DMS79 (cell line): ENCODE results near the gene HELZ2.
"Not testable (repeated sequence)": the region's sequence is repeated elsewhere in the genome, so short reads cannot be mapped to it uniquely, and the experiment has no call there.

Experiments used
- DNase-seq: peaks from one replicate; lab custom pipeline; 2025; lab: John Stamatoyannopoulos, UW

HELZ2 gene

DNA sequence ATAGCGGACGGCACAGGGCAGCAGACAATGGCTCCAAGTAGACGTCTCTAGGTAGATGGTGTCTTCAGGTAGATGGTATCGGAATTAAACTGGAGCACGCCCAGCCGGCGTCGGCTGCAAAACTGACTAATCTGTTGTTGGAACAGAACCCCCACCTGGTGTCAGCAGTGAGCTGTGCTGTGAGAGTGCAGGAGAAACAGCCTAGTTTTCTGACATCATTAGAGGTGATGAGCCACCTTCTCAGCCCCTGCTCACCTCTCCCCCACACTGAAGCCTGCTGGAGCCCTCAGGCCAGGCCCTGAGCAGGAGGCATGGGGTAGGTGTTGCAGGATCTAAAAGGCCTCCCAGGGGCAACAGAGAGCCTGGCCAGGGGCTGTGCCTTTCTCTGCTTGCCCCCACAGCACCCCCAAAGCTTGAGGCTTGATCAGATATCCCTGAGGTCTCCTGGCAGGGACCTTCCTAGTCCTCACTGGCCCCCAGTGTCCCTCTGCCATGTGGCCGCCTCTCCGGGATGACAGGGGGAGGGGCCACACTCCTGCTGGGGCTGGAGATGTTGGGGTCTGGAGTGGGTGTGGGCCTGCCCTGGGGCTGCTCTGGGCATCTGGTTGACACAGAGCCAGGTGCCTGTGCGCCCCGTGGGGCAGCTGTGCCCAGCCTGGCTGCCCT, 6.9 kb upstream of the HELZ2 start:
- no peak for DNase-seq

DNA sequence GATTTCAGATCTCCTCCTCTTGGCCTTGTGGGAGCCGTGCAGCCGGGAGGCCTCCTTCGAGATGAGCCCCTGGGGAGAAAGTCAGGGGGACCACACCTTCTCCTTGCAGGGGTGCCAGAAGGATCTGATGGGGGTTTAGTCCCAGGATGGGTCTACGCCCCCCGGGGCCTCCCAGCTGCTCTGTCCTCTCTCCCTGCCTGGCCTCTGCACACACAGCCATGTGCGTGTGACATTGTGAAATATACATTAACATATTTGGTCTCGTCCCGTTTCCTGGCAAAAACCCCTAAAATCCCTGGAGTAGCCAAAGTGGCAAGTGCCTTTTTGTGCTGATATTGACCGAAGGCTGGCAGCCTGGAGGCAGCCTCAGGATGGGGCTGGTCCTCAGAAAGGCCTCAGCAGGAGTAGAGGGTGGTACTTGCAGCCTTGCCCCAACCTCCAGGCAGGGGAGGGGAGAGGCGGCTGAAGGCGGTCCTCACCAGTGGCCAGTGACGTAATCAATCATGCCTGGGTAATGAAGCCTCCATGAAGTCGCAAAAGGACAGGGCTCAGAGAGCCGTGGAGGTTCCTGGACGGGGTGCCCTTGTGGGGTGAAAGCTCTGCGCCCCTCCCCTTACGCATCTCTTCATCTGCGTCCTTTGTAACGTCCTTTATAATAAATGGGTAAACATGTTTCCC, 5.1 kb upstream of the HELZ2 start:
- no peak for DNase-seq

- DNase-seq, result no peak
Observed at GRCh38 chr20:63578224-63579016, 4.4 kb upstream of the HELZ2 start.

DNA sequence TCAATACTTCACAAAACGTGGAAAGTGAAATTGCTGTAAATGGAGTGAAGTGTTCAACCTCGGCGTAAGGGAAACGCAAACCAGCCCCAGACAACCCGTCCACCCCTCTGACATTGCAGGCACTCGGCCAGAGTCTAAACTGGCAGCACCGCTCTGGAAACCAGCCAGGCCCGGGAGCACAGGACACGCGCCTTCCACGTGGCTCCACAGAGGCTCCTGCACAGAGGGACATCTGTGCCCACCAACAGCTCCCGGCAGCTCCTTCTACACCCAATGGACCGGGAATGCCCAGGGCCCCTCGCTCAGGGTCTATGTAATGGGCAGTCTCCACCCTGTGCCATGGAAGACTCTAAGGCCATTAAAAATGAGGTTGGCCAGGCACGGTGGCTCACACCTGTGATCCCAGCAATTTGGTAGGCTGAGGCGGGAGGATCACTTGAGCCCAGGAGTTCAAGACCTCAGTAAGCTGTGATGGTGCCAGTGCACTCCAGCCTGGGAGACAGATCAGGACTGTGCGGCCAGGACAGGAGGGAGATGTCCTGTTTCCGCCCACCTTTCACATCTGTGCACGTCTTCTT, 3.4 kb upstream of the HELZ2 start:
- DNase-seq, result peak; percentile 10

DNA sequence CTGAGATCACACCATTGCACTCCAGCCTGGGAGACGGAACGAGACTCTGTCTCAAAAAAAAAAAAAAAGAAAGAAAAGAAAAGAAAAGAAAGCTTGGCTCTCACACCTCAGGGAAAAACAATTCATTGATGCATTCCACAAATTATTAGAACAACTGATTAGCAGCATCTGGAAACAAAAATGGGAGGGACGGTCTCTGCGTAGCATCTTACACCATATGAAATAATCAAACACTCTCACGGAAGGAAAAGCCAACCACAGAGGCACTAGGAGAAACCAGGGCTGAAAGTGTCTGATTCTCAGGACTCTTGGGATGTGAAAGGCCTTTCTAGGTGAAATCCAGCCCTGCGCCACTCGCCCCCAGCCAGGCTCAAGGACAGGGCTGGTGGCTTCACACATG, 2.3 kb upstream of the HELZ2 start:
- no peak for DNase-seq

GRCh38 chr20:63574829-63575743, 1.0 kb upstream of the HELZ2 start:
- no peak for DNase-seq

- DNase-seq, result no peak
Observed at GRCh38 chr20:63573647-63574131, 350 bp downstream of the HELZ2 start.

DNA sequence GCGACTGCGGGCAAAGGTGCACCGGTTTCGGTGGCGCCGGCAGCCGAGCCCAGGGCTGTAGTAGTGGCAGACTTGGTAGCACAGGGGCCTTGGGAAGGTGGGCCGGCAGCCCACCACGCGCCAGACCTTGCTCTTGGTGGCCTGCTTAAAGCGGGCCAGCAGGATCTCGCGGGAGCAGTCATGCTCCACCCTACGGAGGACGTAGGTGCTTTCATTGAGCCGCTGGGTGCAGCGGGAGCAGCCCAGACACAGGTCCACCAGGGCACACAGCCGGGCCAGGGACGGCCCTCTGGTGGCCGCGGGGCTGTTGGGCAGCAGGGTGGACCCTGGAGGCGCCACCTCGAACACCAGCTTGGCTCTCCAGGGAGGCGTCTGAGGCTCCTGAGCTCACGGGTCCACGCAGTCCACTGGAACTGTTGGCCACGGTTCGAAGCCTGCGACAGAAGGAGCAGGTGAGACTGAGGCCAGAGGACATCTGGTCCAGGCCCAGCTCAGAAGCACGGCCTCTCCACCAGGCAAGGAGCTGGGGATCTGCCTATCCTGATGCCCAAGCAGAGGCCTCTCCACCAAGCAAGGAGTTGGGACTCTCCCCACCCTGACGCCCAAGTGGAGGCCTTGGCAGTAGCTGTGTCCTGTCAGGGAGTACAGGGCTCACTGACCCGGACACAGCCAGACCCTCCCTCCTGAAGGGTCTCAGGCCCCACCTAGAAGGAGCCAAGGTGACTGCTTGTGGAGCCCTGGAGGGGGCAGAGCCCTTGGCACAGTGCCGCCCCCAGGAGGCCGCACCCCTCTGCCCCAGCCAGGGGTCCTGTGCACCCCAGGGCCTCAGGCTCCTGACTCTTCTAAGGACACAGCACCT, 1.0 kb downstream of the HELZ2 start:
- no peak for DNase-seq

DNA sequence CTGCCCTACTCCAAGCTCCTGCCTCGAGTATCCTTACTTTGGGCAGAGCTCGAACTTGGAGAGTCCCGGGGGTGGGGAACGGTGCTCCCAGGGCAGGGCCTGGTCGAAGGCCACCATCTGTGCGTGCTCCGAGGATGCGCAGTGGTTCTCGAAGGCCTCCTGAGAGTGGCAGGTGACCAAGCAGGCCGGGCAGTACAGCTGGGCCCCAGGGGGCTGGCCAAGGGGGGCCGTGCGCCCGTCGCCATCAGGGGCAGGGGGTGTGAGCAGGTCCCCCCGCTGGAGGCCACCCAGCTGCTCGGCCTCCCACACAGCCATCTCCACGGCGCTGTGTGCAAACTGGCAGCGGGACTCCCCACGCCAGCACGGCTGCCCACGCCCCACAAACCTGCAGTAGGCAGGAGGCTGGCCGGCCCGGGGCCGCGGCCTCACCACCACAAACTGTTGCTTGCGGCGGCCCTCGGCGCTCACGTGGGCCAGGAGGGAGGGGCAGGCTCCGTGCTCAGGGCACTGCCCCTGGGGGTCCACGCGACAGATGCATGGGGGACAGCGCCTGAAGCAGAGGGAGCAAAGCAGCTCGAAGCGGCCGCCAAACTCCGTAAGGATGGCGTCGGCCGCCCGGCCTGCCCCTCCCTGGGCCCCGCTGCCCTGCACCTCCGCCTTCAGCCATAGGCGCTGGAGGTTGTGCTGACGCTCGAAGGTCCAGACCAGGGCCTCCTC, 1.8 kb downstream of the HELZ2 start:
- DNase-seq, result no peak

DNA sequence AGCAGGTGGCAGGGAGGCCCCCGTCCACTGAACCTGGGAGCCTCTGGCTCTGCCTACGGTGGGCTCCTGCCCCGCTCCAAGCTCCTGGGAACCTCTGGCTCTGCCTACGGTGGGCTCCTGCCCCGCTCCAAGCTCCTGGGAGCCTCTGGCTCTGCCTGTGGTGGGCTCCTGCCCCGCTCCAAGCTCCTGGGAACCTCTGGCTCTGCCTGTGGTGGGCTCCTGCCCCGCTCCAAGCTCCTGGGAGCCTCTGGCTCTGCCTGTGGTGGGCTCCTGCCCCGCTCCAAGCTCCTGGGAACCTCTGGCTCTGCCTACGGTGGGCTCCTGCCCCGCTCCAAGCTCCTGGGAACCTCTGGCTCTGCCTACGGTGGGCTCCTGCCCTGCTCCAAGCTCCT, 3.0 kb downstream of the HELZ2 start:
- not testable (repeated sequence) for DNase-seq

GRCh38 chr20:63570281-63571086, 3.6 kb downstream of the HELZ2 start:
- DNase-seq, result no peak

DNA sequence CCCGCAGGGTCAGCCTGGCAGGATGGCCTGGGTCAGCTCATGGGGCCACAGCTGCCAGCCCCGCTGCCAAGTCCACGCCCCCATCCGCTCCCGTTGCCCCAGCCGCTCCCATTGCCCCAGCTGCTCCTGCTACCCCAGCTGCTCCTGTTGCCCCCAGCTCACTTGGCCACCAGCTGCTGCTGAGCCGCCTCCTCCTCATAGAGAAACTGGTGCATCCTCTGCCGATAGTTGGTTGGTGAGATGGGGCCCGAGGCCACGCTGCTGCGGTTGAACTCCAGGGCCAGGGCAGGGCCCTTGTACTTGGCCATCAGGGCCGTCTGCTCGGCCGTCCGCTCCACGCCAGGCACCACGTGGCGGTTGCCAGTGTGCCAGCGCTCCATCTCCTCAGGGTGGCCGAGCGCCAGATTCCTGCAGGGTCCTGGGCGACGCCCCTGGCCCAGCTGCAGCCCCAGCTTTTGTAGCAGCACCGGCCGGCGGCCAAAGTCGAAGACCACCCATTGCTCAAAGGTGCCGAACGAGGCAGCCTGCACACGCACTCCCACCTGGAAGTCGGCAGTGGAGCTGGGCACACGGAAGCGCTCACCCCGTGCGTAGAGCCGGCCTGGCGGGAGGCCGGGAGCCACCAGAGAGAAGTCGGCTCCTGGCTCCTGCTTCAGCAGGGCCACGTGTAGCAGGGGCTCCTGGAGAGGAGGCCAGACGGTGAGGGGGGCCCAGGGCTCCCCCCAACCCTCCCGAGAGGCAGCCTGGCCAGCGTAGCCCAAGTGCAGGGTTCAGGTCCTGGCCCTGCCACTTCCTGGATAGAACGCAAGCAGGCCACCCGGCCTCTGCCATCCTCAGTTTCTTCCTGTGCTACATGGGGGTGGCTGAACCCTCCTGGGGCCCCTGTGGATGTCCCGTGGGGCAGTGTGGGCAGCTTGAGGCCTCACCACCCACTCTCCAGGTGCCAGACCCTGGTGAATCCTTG, 4.8 kb downstream of the HELZ2 start:
- DNase-seq, result no peak

GRCh38 chr20:63568170-63568981, 5.7 kb downstream of the HELZ2 start:
- no peak for DNase-seq

- no peak for DNase-seq
Observed at GRCh38 chr20:63567386-63568169, 6.5 kb downstream of the HELZ2 start.

DNA sequence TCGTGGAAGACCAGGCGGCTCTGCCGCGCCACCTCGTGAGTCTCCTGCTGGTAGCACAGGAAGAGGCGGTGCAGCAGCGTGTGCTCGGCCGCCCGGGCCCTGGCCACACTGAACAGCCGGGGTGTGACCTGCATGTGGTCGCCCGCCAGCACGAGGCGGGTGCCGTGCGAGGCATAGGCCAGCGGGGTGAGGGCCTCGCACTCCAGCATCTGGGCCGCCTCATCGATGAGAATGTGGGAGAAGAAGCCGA, 7.0 kb downstream of the HELZ2 start:
- DNase-seq, result no peak

- no peak for DNase-seq
Observed at GRCh38 chr20:63566395-63567135, 7.5 kb downstream of the HELZ2 start.
